Midbrain (tissue), 1 donor: ENCODE data around the gene RAMACL.
A peak's percentile ranks its signal among the peaks of the same experiment; 100 is the strongest.
"Not testable (repeated sequence)": the region's sequence is repeated elsewhere in the genome, so short reads cannot be mapped to it uniquely, and the experiment has no call there.

Experiments used
- DNase-seq: peaks from one replicate; lab custom pipeline; 2025; lab: John Stamatoyannopoulos, UW

Gene RAMACL

GRCh38 chr6:166586424-166587156, at the start of gene RAMACL:
TSS of gene RAMACL (minus strand) at chr6:166586678. CDS start at chr6:166586477, 201 bp downstream.
- no peak for DNase-seq

GRCh38 chr6:166635013-166635970, 48.8 kb upstream of the RAMACL start:
- no peak for DNase-seq

GRCh38 chr6:166634581-166634980, 48.1 kb upstream of the RAMACL start:
- not testable (repeated sequence) for DNase-seq

- DNase-seq: no peak
Measured at GRCh38 chr6:166633732-166634535, 47.5 kb upstream of the RAMACL start.

- no peak for DNase-seq
Measured at GRCh38 chr6:166632731-166633130, 46.3 kb upstream of the RAMACL start.

GRCh38 chr6:166630462-166630861, 44.0 kb upstream of the RAMACL start:
- DNase-seq: no peak

GRCh38 chr6:166629628-166630027, 43.1 kb upstream of the RAMACL start:
- DNase-seq: no peak

- DNase-seq: no peak
Measured at GRCh38 chr6:166627875-166628801, 41.7 kb upstream of the RAMACL start.

GRCh38 chr6:166627033-166627874, 40.8 kb upstream of the RAMACL start, which contains the start of gene RPS6KA2:
TSS of gene RPS6KA2 (minus strand) at chr6:166627251. CDS start at chr6:166627019, 232 bp downstream.
- peak; percentile 100 for DNase-seq

- no peak for DNase-seq
Measured at GRCh38 chr6:166626177-166627032, 39.9 kb upstream of the RAMACL start.

- DNase-seq: no peak
Measured at GRCh38 chr6:166625356-166625755, 38.9 kb upstream of the RAMACL start.

- no peak for DNase-seq
Measured at GRCh38 chr6:166624275-166624674, 37.8 kb upstream of the RAMACL start.

- DNase-seq: no peak
Measured at GRCh38 chr6:166623318-166623717, 36.8 kb upstream of the RAMACL start.

- no peak for DNase-seq
Measured at GRCh38 chr6:166621114-166621540, 34.6 kb upstream of the RAMACL start.

GRCh38 chr6:166620478-166621113, 34.1 kb upstream of the RAMACL start:
- DNase-seq: no peak

GRCh38 chr6:166619912-166620311, 33.4 kb upstream of the RAMACL start:
- no peak for DNase-seq

- no peak for DNase-seq
Measured at GRCh38 chr6:166618866-166619761, 32.6 kb upstream of the RAMACL start.
